ENCODE data around the gene VAT1L.
"Not testable (repeated sequence)": the region's sequence is repeated elsewhere in the genome, so short reads cannot be mapped to it uniquely, and the experiment has no call there.

The VAT1L gene

GRCh38 chr16:77971306-77972061, 183.1 kb downstream of the VAT1L start:
- Histone ChIP-seq H3K36me3 (ENCODE audit: insufficient read depth, low read length) (peaks cover 14% of the 10 kb centered on the region), H3K9ac (ENCODE audit: low read depth, low read length) (no peak overlapping the region), H3K4me1 (ENCODE audit: insufficient read depth, low read length) (peaks cover 26% of the 10 kb centered on the region), H3K4me3 (ENCODE audit: low read length) (no peak overlapping the region), H3K9me3 (ENCODE audit: insufficient read depth, low read depth, low read length) (no peaks in the 10 kb centered on the region), H3K27ac (ENCODE audit: low read depth, low read length) (peak overlapping the region; percentile 76), H3K27me3 (ENCODE audit: insufficient read depth, low read length) (no peaks in the 10 kb centered on the region)
- 47% methylated on average over 16 of the region's 16 CpGs for WGBS

- H3K4me1 ChIP-seq (ENCODE audit: insufficient read depth, low read length) = peaks cover 20% of the 10 kb centered on the region
- no peak overlapping the region for H3K9ac ChIP-seq (ENCODE audit: low read depth, low read length)
- H3K27ac ChIP-seq (ENCODE audit: low read depth, low read length) = peak overlapping the region; percentile 34; the same call in 1 of the 2 replicates
- peaks cover 14% of the 10 kb centered on the region for H3K36me3 ChIP-seq (ENCODE audit: insufficient read depth, low read length)
- no peaks in the 10 kb centered on the region for H3K27me3 ChIP-seq (ENCODE audit: insufficient read depth, low read length)
- H3K9me3 ChIP-seq (ENCODE audit: insufficient read depth, low read depth, low read length) = no peaks in the 10 kb centered on the region
- 90% methylated on average over 1 of the region's 1 CpG for WGBS
- no peak overlapping the region for H3K4me3 ChIP-seq (ENCODE audit: low read length)
These were observed 183.7 kb downstream of the VAT1L start for GRCh38 chr16:77972062-77972392.

- WGBS = 82% methylated on average over 4 of the region's 5 CpGs
- Histone ChIP-seq H3K36me3 (ENCODE audit: insufficient read depth, low read length) (peaks cover 36% of the 10 kb centered on the region), H3K9me3 (ENCODE audit: insufficient read depth, low read depth, low read length) (no peaks in the 10 kb centered on the region), H3K9ac (ENCODE audit: low read depth, low read length) (no peak overlapping the region), H3K4me1 (ENCODE audit: insufficient read depth, low read length) (peaks cover 19% of the 10 kb centered on the region), H3K4me3 (ENCODE audit: low read length) (no peak overlapping the region), H3K27me3 (ENCODE audit: insufficient read depth, low read length) (no peaks in the 10 kb centered on the region), H3K27ac (ENCODE audit: low read depth, low read length) (no peak overlapping the region)
These were observed 186.5 kb downstream of the VAT1L start for GRCh38 chr16:77974883-77975282.

- WGBS = 91% methylated on average over 2 of the region's 3 CpGs
- Histone ChIP-seq H3K27me3 (ENCODE audit: insufficient read depth, low read length) (no peaks in the 10 kb centered on the region), H3K9ac (ENCODE audit: low read depth, low read length) (no peak overlapping the region), H3K9me3 (ENCODE audit: insufficient read depth, low read depth, low read length) (no peaks in the 10 kb centered on the region), H3K36me3 (ENCODE audit: insufficient read depth, low read length) (peaks cover 36% of the 10 kb centered on the region), H3K4me1 (ENCODE audit: insufficient read depth, low read length) (peaks cover 11% of the 10 kb centered on the region), H3K4me3 (ENCODE audit: low read length) (no peak overlapping the region), H3K27ac (ENCODE audit: low read depth, low read length) (no peak overlapping the region)
These were observed 187.6 kb downstream of the VAT1L start for GRCh38 chr16:77975942-77976341.

GRCh38 chr16:77977339-77977738, 189.0 kb downstream of the VAT1L start:
- Histone ChIP-seq H3K27me3 (ENCODE audit: insufficient read depth, low read length) (no peaks in the 10 kb centered on the region), H3K9me3 (ENCODE audit: insufficient read depth, low read depth, low read length) (no peaks in the 10 kb centered on the region), H3K27ac (ENCODE audit: low read depth, low read length) (no peak overlapping the region), H3K4me1 (ENCODE audit: insufficient read depth, low read length) (0 out of 2 replicates have a peak, but pooled peaks cover 6% of the 10 kb centered on the region), H3K36me3 (ENCODE audit: insufficient read depth, low read length) (peaks cover 36% of the 10 kb centered on the region), H3K4me3 (ENCODE audit: low read length) (no peak overlapping the region), H3K9ac (ENCODE audit: low read depth, low read length) (no peak overlapping the region)
- 93% methylated on average over 5 of the region's 5 CpGs for WGBS

GRCh38 chr16:77985111-77985510, 196.7 kb downstream of the VAT1L start:
- WGBS = 97% methylated on average over 3 of the region's 3 CpGs
- Histone ChIP-seq H3K27me3 (ENCODE audit: insufficient read depth, low read length) (no peaks in the 10 kb centered on the region), H3K27ac (ENCODE audit: low read depth, low read length) (no peak overlapping the region), H3K4me3 (ENCODE audit: low read length) (no peak overlapping the region), H3K4me1 (ENCODE audit: insufficient read depth, low read length) (0 out of 2 replicates have a peak, but pooled peaks cover under 1% of the 10 kb centered on the region), H3K9ac (ENCODE audit: low read depth, low read length) (no peak overlapping the region), H3K36me3 (ENCODE audit: insufficient read depth, low read length) (no peaks in the 10 kb centered on the region), H3K9me3 (ENCODE audit: insufficient read depth, low read depth, low read length) (no peaks in the 10 kb centered on the region)

- no peak overlapping the region for H3K4me3 ChIP-seq (ENCODE audit: low read length)
- H3K9me3 ChIP-seq (ENCODE audit: insufficient read depth, low read depth, low read length) = peaks cover 2% of the 10 kb centered on the region
- H3K27ac ChIP-seq (ENCODE audit: low read depth, low read length) = no peak overlapping the region
- peaks cover 11% of the 10 kb centered on the region for H3K4me1 ChIP-seq (ENCODE audit: insufficient read depth, low read length)
- 96% methylated on average over 7 of the region's 7 CpGs for WGBS
- no peaks in the 10 kb centered on the region for H3K36me3 ChIP-seq (ENCODE audit: insufficient read depth, low read length)
- no peak overlapping the region for H3K9ac ChIP-seq (ENCODE audit: low read depth, low read length)
- H3K27me3 ChIP-seq (ENCODE audit: insufficient read depth, low read length) = no peaks in the 10 kb centered on the region
These were observed 197.8 kb downstream of the VAT1L start for GRCh38 chr16:77986011-77986740.

- no peak overlapping the region for H3K27ac ChIP-seq (ENCODE audit: low read depth, low read length)
- no peak overlapping the region for H3K4me3 ChIP-seq (ENCODE audit: low read length)
- no peaks in the 10 kb centered on the region for H3K36me3 ChIP-seq (ENCODE audit: insufficient read depth, low read length)
- H3K27me3 ChIP-seq (ENCODE audit: insufficient read depth, low read length) = no peaks in the 10 kb centered on the region
- no peak overlapping the region for H3K9ac ChIP-seq (ENCODE audit: low read depth, low read length)
- H3K4me1 ChIP-seq (ENCODE audit: insufficient read depth, low read length) = peaks cover 25% of the 10 kb centered on the region
- WGBS = 94% methylated on average over 2 of the region's 2 CpGs
- peaks cover 3% of the 10 kb centered on the region for H3K9me3 ChIP-seq (ENCODE audit: insufficient read depth, low read depth, low read length)
These were observed 199.4 kb downstream of the VAT1L start for GRCh38 chr16:77987810-77988209.

- H3K9ac ChIP-seq (ENCODE audit: low read depth, low read length) = no peak overlapping the region
- H3K4me3 ChIP-seq (ENCODE audit: low read length) = no peak overlapping the region
- H3K36me3 ChIP-seq (ENCODE audit: insufficient read depth, low read length) = no peaks in the 10 kb centered on the region
- H3K27ac ChIP-seq (ENCODE audit: low read depth, low read length) = no peak overlapping the region
- peaks cover 42% of the 10 kb centered on the region for H3K4me1 ChIP-seq (ENCODE audit: insufficient read depth, low read length)
- WGBS = 95% methylated on average over 4 of the region's 4 CpGs
- H3K9me3 ChIP-seq (ENCODE audit: insufficient read depth, low read depth, low read length) = peaks cover 5% of the 10 kb centered on the region
- no peaks in the 10 kb centered on the region for H3K27me3 ChIP-seq (ENCODE audit: insufficient read depth, low read length)
These were observed 201.5 kb downstream of the VAT1L start for GRCh38 chr16:77989846-77990245.

- Histone ChIP-seq H3K9me3 (ENCODE audit: insufficient read depth, low read depth, low read length) (peaks cover 21% of the 10 kb centered on the region), H3K27ac (ENCODE audit: low read depth, low read length) (peak overlapping the region; percentile 96), H3K9ac (ENCODE audit: low read depth, low read length) (peak overlapping the region; percentile 65), H3K4me3 (ENCODE audit: low read length) (no peak overlapping the region), H3K27me3 (ENCODE audit: insufficient read depth, low read length) (no peaks in the 10 kb centered on the region), H3K36me3 (ENCODE audit: insufficient read depth, low read length) (no peaks in the 10 kb centered on the region), H3K4me1 (ENCODE audit: insufficient read depth, low read length) (peaks cover 42% of the 10 kb centered on the region)
- 50% methylated on average over 4 of the region's 4 CpGs for WGBS
These were observed 203.3 kb downstream of the VAT1L start for GRCh38 chr16:77991701-77992100.

GRCh38 chr16:77992381-77992780, 204.0 kb downstream of the VAT1L start:
- H3K9me3 ChIP-seq (ENCODE audit: insufficient read depth, low read depth, low read length) = peaks cover 25% of the 10 kb centered on the region
- H3K4me3 ChIP-seq (ENCODE audit: low read length); H3K36me3 ChIP-seq (ENCODE audit: insufficient read depth, low read length); H3K27me3 ChIP-seq (ENCODE audit: insufficient read depth, low read length): not testable (repeated sequence)
- 16% methylated on average over 2 of the region's 2 CpGs for WGBS
- peak overlapping the region; percentile 96 for H3K27ac ChIP-seq (ENCODE audit: low read depth, low read length)
- peaks cover 42% of the 10 kb centered on the region for H3K4me1 ChIP-seq (ENCODE audit: insufficient read depth, low read length)
- H3K9ac ChIP-seq (ENCODE audit: low read depth, low read length) = peak overlapping the region; percentile 65; the same call in 1 of the 2 replicates
